GM23338 (cell line): ENCODE data around the gene GRID2. TPM values are rescaled to one million over a fixed set of nuclear protein-coding genes. Genes with fewer than 3 reads are reported as not detected.

Experiments
- ATAC-seq: fragments of 200-7000 bp; cut with Tn5 transposase; 3 replicates; pipeline ENCODE4 v1.9.1; 2020
- DNase-seq: peaks from one replicate; pipeline ENCODE4 v3.0.0-alpha.2; 2015; ENCODE audit warnings: low spot score
- H2AFZ ChIP-seq: fragments of 200-600 bp; sonication (generic); 2 replicates; pipeline ENCODE4 v1.8.0; 2016; ENCODE audit warnings: antibody characterized with exemption, mild to moderate bottlenecking, moderate library complexity
- H3F3A ChIP-seq: fragments of 200-600 bp; sonication (generic); replicated peaks from 2 replicates; pipeline ENCODE4 v1.8.0; 2017; ENCODE audit warnings: antibody characterized with exemption, mixed run types, low read depth
- H3K27ac ChIP-seq: fragments of 200-600 bp; sonication (generic); 2 replicates; pipeline ENCODE4 v1.6.1; 2016; ENCODE audit warnings: low read depth
- H3K27me3 ChIP-seq: fragments of 200-600 bp; sonication (generic); 2 replicates; pipeline ENCODE4 v1.8.0; 2016; ENCODE audit warnings: mild to moderate bottlenecking, mixed run types, moderate library complexity; ENCODE audit not compliant: insufficient read depth
- H3K36me3 ChIP-seq: fragments of 200-600 bp; sonication (generic); 2 replicates; pipeline ENCODE4 v1.8.0; 2016; ENCODE audit warnings: mild to moderate bottlenecking; ENCODE audit not compliant: insufficient read depth
- H3K4me1 ChIP-seq: fragments of 200-600 bp; sonication (generic); 2 replicates; pipeline ENCODE4 v1.8.0; 2016; ENCODE audit warnings: mild to moderate bottlenecking, moderate library complexity; ENCODE audit not compliant: insufficient read depth
- H3K4me2 ChIP-seq: fragments of 200-600 bp; sonication (generic); 2 replicates; pipeline ENCODE4 v1.7.1; 2017; ENCODE audit warnings: mixed run types
- H3K4me3 ChIP-seq: fragments of 200-600 bp; sonication (generic); 2 replicates; pipeline ENCODE4 v1.6.1; 2016; ENCODE audit warnings: mixed run types
- H3K79me2 ChIP-seq: fragments of 200-600 bp; sonication (generic); replicated peaks from 2 replicates; pipeline ENCODE4 v1.8.0; 2017; ENCODE audit warnings: mild to moderate bottlenecking; ENCODE audit not compliant: insufficient read depth
- H3K9me2 ChIP-seq: fragments of 200-600 bp; sonication (generic); 2 replicates; pipeline ENCODE4 v1.8.0; 2017; ENCODE audit not compliant: insufficient read depth
- H4K20me1 ChIP-seq: fragments of 200-600 bp; sonication (generic); replicated peaks from 2 replicates; pipeline ENCODE4 v1.8.0; 2017; ENCODE audit warnings: mild to moderate bottlenecking; ENCODE audit not compliant: insufficient read depth
- H3K27ac Mint-ChIP-seq: 2 replicates; pipeline ENCODE4 v1.8.0; 2020; ENCODE audit warnings: inconsistent platforms, mild to moderate bottlenecking, moderate library complexity, mixed read lengths
- H3K27me3 Mint-ChIP-seq: 3 replicates; pipeline ENCODE4 v1.8.0; 2022; ENCODE audit warnings: low read depth, mild to moderate bottlenecking, moderate library complexity, mixed read lengths, inconsistent platforms; ENCODE audit not compliant: insufficient read depth, poor library complexity
- H3K36me3 Mint-ChIP-seq: 3 replicates; pipeline ENCODE4 v1.8.0; 2021; ENCODE audit warnings: low read depth, mild to moderate bottlenecking, inconsistent platforms, moderate library complexity, mixed read lengths
- H3K4me1 Mint-ChIP-seq: 3 replicates; pipeline ENCODE4 v1.8.0; 2020; ENCODE audit warnings: mild to moderate bottlenecking, inconsistent platforms, mixed read lengths
- H3K4me3 Mint-ChIP-seq: 3 replicates; pipeline ENCODE4 v1.8.0; 2021; ENCODE audit warnings: moderate library complexity, mild to moderate bottlenecking, inconsistent platforms, mixed read lengths
- H3K9me3 Mint-ChIP-seq: 3 replicates; pipeline ENCODE4 v1.8.0; 2020; ENCODE audit warnings: moderate library complexity, mild to moderate bottlenecking, inconsistent platforms, mixed read lengths
- ETS1 ChIP-seq: IDR thresholded peaks from 2 replicates; pipeline ENCODE4 v1.6.1; 2016; ENCODE audit warnings: antibody characterized with exemption
- EZH2 ChIP-seq: fragments of 200-600 bp; sonication (generic); IDR thresholded peaks from one replicate; pipeline ENCODE4 v1.8.0; 2017; ENCODE audit warnings: antibody characterized with exemption, mild to moderate bottlenecking, low read depth; ENCODE audit not compliant: unreplicated experiment
- EZH2phosphoT487 ChIP-seq: fragments of 200-600 bp; sonication (generic); IDR thresholded peaks from one replicate; pipeline ENCODE4 v1.8.1; 2018; ENCODE audit warnings: antibody characterized with exemption; ENCODE audit not compliant: unreplicated experiment
- POLR2AphosphoS5 ChIP-seq: IDR thresholded peaks from 2 replicates; pipeline ENCODE4 v1.6.1; 2016; ENCODE audit warnings: antibody characterized with exemption, low read depth
- STAT1 ChIP-seq: IDR thresholded peaks from one replicate; pipeline ENCODE4 v1.6.1; 2016; ENCODE audit warnings: antibody characterized with exemption; ENCODE audit not compliant: unreplicated experiment
- ZNF114 ChIP-seq: fragments of 250-450 bp; sonication (Bioruptor Pico); IDR thresholded peaks from 2 replicates; pipeline ENCODE4 v1.5.0; 2020; ENCODE audit warnings: mild to moderate bottlenecking, moderate library complexity
- ZNF462 ChIP-seq: fragments of 250-450 bp; sonication (Bioruptor Pico); IDR thresholded peaks from 2 replicates; pipeline ENCODE4 v1.5.0; 2020; ENCODE audit warnings: mild to moderate bottlenecking, moderate library complexity
- polyA plus RNA-seq: library from polyadenylated mRNA; unstranded; fragments of >200 nt; fragmentation: Nextera tagmentation; extraction: Ambion mirVana; gene quantifications from 2 replicates; pipeline ENCODE4 v1.2.1, GENCODE V29; 2016
- total RNA-seq: library from RNA; depleted of rRNA; stranded (reverse); fragments of >200 nt; shearing (Covaris generic); gene quantifications from 2 replicates; pipeline ENCODE4 v1.2.3, GENCODE V29; 2014

The GRID2 gene
- total and polyA plus RNA-seq, 2 experiments from 2014 or later = 19.9 to 65.4 TPM

DNA sequence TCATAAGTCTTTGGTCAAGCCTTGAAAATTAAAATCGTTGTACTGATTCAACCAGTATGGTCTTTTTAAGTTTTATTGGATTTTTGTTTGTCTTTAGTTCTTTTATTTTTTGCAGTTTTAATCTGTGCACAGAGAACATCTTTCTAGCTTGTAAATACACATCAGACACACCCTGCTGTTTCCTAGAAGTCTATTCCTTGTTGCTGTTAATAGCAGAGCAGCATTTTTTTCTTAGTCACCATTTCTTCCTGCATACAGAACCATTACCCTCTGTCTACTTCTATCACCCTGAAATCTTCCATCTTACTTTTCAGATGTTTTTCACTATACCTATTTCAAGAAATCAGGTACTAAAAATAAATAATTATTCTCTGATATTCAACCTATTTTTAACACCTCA lies 375.4 kb downstream of the GRID2 start (continued):
- no peak for TF ChIP-seq POLR2AphosphoS5

- no peak overlapping the region for H3K4me3 Mint-ChIP-seq
- no peak overlapping the region for H2AFZ ChIP-seq
- peaks cover 7% of the 10 kb centered on the region for H3K27me3 Mint-ChIP-seq
- TF ChIP-seq ETS1 = no peak
- H3K27ac Mint-ChIP-seq = no peak overlapping the region
- DNase-seq = peak; percentile 27
- H3K27me3 ChIP-seq = no peaks in the 10 kb centered on the region
- ATAC-seq = peak; percentile 73
- H3K4me1 Mint-ChIP-seq = peaks cover 24% of the 10 kb centered on the region
- H3K9me2 ChIP-seq = 0 out of 2 replicates have a peak, but pooled peaks cover 3% of the 10 kb centered on the region
- peaks cover 14% of the 10 kb centered on the region for H3K4me1 ChIP-seq
- H4K20me1 ChIP-seq = 0 out of 2 replicates have a peak, but pooled peaks cover 3% of the 10 kb centered on the region
- no peak overlapping the region for H3K4me2 ChIP-seq
- H3K36me3 Mint-ChIP-seq = peaks cover 32% of the 10 kb centered on the region
- H3K79me2 ChIP-seq = no peaks in the 10 kb centered on the region
- H3F3A ChIP-seq = no peaks in the 10 kb centered on the region
- no peak overlapping the region for H3K27ac ChIP-seq
- H3K9me3 Mint-ChIP-seq = peaks cover 13% of the 10 kb centered on the region; the same call in 2 of the 3 replicates
- H3K36me3 ChIP-seq = no peaks in the 10 kb centered on the region
- no peak overlapping the region for H3K4me3 ChIP-seq
These were observed 410.9 kb downstream of the GRID2 start for GRCh38 chr4:92714640-92715039.

DNA sequence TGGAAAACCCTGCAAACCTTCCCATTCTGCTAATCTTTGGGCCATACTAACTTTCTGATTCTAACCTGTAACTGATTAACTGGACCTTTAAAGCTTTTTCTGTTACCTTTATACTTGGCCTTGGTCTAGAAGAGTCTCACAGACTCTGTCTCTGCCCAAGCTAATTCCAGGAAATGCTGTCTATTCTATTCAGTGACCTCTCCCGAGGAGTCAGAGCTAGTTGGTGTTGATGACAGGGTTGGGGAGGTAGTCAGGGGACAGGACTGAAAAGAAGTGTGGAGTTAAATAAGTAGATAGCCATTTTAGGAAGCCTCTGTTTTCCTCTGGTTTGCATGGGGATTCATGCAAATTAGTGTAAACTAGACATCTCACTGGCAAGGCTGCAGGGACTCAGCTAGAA lies 429.5 kb downstream of the GRID2 start:
- H3K9me2 ChIP-seq = no peaks in the 10 kb centered on the region
- no peaks in the 10 kb centered on the region for H3K36me3 Mint-ChIP-seq
- no peak overlapping the region for H3K4me3 ChIP-seq
- no peaks in the 10 kb centered on the region for H3K4me1 ChIP-seq
- H3K79me2 ChIP-seq = 0 out of 2 replicates have a peak, but pooled peaks cover 2% of the 10 kb centered on the region
- no peaks in the 10 kb centered on the region for H3K27me3 Mint-ChIP-seq
- H2AFZ ChIP-seq = no peak overlapping the region
- no peaks in the 10 kb centered on the region for H3F3A ChIP-seq
- no peaks in the 10 kb centered on the region for H3K36me3 ChIP-seq
- peaks cover 11% of the 10 kb centered on the region; the same call in 2 of the 3 replicates for H3K4me1 Mint-ChIP-seq
- peak overlapping the region; percentile 25; the same call in 1 of the 2 replicates for H3K27ac Mint-ChIP-seq
- H3K9me3 Mint-ChIP-seq = no peaks in the 10 kb centered on the region
- H3K27me3 ChIP-seq = no peaks in the 10 kb centered on the region
- no peak overlapping the region for H3K4me2 ChIP-seq
- DNase-seq (no peak), ATAC-seq (peak; percentile 48; the same call in 1 of the 3 replicates)
- H3K4me3 Mint-ChIP-seq = no peak overlapping the region
- H3K27ac ChIP-seq = no peak overlapping the region
- no peaks in the 10 kb centered on the region for H4K20me1 ChIP-seq
- TF ChIP-seq ZNF114 (CRISPR knock-in tag) (no peak), EZH2 (no peak), POLR2AphosphoS5 (no peak), STAT1 (no peak), EZH2phosphoT487 (no peak), ZNF462 (no peak), ETS1 (no peak)
